Measurements from ENCODE around the gene FAU.
A peak's percentile ranks its signal among the peaks of the same experiment; 100 is the strongest.
"Not testable (repeated sequence)": the region's sequence is repeated elsewhere in the genome, so short reads cannot be mapped to it uniquely, and the experiment has no call there.

FAU gene

DNA sequence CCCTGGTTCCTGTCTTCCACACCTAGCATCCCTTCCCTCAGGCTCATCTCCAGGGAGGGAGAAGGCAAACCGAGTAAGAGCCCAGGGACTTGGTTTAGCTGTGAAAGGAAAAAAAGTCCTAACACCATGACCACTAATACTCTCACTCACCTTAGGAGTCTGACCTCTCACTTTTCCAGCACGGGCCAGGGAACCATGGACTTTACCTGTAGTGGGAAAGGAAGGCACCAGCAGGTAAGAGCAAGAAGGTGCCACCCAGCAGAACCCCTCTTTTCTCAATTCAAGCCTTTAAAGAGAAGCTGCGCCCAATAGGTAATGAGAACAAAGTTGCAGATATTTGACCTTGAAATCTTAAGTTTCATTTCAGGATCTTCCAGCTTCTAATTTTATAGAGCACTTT is 1.1 kb downstream of the FAU start:
- no peak for DNase-seq (ENCODE audit: low read depth in 2 of 2)

DNA sequence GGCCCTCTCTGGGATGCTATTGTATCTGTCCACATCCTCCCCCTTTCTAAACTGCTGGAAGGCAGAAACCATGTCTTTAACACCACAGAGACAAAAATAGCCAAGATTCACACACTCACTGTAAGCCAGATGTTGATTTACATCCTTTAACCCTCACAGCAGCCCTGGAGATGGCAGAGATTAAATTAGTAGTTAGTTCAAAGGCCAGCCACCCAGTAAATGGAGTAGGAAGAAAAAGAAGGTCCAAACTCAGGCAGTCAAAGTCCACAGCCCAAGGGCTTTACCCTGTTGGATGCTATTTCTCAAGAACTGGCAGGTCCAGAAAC is 2.3 kb downstream of the FAU start:
- DNase-seq (ENCODE audit: low read depth in 2 of 2) = no peak

DNA sequence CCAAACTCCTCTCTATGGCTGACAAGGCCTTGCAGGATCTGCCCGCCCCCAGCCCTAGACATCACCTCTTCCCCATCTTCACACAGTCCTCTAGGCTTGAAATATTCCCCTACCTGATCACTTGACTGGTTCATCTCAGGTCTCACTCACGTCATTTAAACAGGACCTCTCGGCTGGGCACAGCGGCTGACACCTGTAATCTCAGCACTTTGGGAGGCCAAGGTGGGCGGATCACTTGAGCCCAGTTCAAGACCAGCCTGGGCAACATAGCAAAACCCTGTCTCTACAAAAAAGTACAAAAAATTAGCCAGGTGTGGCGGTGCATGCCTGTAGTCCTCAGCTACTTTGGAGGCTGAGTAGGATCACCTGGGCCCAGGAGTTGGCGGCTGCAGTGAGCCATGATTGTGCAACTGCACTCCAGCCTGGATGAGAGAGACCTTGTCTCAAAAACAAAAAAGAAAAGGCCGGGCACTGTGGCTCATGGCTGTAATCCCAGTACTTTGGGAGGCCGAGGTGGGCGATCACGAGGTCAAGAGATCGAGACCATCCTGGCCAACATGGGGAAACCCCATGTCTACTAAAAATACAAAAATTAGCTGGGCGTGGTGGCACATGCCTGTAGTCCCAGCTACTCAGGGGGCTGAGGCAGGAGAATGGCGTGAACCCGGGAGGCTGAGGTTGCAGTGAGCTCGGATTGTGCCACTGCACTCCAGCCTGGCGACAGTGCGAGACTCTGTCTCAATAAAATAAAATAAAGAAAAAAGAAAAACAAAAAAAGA is 2.9 kb downstream of the FAU start:
- DNase-seq (ENCODE audit: low read depth in 2 of 2) = not testable (repeated sequence)

DNA sequence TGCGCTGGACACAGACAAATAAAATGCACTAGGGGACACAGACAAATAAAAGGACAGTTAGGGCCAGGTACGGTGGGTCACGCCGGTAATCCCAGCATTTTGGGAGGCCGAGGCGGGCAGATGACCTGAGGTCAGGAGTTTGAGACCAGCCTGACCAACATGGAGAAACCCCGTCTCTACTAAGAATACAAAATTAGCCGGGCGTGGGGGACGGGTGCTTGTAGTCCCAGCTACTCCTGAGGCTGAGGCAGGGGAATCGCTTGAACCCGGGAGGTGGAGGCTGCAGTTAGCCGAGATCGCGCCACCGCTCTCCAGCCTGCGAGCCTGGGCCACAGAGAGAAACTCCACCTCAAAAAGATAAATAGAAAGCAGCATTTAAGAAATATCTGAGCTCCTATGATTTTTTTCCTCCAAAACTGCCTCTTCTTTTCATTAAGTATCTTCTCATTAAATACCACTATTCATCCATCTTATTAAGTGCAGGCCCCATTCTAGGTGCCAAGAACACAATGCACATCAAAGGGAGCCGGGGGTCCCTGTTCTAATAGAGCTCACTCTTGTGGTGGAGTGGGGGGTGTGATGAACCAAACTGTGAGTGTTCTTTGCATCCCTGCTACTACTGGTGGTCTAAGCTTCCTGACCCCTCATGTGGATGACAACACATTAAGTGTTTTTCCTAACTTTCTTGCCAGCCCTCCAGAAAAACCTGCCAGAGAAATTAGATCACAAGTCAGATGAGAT is 3.7 kb downstream of the FAU start:
- no peak for DNase-seq (ENCODE audit: low read depth in 2 of 2)

DNA sequence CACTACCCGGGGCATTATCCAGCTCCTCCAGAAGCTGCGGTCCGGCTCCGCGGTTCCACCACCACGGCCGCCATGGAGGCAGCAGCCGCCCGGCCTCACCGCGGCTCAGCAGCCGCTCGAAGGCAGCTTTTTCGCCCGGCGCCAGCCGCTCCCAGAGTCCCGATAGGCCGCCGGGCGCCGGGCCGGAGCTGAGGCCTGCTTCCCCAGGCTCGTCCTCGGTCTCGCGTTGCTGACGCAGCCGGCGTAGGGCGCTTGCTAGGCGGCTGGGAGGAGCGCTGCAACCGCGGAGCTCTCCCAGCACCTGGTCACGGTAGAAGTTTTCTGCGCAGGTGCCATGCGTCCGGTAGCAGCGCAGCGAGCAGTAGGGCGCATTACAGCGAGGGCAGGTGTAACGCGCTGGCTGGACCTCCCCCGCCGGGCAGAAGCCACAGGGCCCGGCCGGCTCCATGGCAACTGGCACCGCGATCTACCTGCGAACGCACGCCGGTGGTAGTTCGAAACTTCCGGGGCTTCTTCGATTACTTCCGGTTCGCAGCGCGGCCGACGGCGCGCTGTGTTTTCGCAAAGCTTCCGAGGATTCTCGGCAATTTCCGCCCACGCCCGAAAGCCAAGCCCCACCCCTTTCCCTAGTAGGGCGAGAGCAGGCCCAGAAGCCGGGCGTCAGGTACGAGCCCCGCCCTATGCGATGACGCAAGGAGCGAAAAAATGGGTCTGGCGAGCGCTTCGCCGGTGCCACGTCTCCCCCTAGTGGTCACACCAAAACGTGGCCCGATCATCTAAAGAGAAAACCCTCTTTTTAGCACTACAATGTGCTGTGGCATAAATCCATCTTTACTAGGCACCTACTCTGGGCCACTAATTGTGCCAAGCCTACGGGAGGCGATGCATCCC is 4.5 kb downstream of the FAU start, which contains the start of gene ZNHIT2:
TSS of gene ZNHIT2 (minus strand) at position 496 of the 891 bp plus-strand sequence. CDS start at position 448, 48 bp downstream.
- peak; percentile 100 for DNase-seq (ENCODE audit: low read depth in 2 of 2)

DNA sequence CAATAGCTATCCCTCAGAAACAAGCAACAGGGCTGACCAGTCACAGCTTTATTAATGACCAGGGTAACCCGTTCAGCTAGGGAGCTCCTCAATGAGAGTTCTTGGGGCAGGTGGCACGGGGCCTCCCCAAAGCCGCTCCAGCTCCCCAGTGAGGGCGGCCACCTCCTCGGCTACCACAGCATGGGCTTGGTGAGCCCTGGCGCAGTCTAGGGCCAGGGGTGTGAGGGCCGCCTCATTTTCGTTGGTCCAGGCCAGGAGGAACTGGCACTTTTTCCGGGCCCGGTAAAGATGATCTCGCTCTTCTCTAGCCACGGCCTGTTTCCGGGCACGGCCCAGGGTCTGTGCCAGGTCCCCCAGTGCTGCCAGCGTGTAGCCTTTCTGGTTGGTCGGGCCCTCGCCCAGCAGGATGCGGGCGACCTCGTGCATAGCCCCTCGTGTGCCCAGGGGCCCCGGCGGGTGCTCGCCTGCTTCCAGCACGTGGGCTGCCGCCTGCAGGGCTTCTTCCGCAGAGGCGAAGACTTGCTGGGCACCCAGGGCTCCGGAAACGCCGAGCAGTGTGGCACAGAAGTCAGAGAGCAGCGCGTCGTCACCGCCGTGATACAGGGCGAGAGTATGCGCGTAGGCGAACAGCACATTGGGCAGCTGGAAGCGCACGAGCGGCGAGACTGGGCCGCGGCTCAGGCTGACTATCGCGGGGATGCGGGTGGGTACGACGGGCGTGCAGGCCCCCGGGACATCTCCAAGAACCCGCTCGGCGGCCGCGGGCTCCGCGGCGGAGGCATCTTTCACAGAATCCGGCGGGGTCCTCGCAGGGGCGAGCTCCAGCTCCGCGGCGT is 5.3 kb downstream of the FAU start:
- DNase-seq (ENCODE audit: low read depth in 2 of 2) = peak; percentile 53 to 64

DNA sequence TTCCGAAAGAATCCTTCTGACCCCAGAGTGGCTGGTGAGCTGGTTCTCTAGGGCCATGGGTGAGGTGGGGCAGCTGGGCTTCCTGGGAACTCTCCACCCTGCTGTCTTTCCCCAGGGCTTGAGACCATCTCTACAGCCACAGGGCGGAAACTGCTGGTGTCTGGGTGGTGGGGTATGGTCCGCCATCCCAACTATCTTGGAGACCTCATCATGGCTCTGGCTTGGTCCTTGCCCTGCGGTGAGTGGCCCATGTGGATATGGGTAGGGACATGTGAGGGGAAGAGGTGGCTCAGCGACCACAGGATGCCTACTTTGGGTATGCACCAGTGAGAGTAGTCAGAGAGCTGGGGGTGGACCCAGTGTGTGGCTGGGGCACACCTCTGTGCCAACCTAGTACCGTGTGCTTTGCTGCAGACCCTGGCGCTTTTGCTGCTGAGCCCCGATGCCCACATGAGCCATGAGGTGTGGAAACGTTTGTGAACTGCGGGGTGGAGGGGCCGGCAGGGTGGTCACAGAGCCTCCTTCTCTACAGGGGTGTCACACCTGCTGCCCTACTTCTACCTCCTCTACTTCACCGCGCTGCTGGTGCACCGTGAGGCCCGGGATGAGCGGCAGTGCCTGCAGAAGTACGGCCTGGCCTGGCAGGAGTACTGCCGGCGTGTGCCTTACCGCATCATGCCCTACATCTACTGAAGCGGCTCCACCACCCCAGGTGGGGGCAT is 6.4 kb downstream of the FAU start:
- DNase-seq (ENCODE audit: low read depth in 2 of 2) = no peak

DNA sequence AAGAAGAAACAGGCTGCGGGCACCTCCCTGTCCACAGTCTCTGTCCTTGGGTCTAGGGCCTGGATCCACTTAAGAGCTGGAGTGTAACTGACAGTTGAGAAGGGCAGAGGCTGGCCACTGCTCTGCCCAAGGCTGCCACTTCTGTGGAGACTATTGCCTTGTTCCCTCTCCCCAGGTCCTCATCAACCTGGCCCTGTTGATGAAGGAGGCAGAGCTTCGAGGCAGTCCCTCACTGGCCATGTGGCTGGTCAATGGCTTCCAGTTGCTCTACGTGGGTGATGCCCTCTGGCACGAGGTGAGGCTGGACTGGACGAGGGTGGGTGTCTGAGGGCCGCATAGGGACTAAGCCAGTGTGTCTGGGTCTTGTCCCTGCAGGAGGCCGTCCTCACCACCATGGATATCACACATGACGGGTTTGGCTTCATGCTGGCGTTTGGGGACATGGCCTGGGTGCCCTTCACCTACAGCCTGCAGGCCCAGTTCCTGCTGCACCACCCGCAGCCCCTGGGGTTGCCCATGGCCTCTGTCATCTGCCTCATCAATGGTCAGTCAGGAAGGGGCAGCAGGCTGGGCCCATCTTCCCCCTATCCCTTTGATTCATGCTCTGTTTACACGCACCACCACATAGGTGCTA is 7.3 kb downstream of the FAU start:
- no peak for DNase-seq (ENCODE audit: low read depth in 2 of 2)

DNA sequence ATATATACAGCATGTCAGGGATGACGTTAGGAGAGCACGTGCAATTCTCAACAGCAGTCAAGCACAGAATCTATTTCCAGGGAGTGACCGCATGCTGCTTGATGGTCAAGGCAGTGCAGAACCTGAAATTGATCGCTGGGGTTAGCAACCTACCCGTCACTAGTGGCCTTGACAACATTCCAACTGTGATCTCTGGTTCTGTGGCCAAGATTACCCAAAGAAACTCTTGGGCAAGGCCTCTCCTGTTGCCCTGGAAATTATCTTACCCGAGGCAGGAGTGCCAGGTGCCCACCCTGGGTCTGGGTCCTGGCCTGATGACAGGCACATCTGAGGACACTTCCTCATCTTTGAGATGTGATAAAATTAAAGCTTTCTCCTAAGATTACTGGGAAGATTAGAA is 8.1 kb downstream of the FAU start:
- DNase-seq (ENCODE audit: low read depth in 2 of 2) = no peak

DNA sequence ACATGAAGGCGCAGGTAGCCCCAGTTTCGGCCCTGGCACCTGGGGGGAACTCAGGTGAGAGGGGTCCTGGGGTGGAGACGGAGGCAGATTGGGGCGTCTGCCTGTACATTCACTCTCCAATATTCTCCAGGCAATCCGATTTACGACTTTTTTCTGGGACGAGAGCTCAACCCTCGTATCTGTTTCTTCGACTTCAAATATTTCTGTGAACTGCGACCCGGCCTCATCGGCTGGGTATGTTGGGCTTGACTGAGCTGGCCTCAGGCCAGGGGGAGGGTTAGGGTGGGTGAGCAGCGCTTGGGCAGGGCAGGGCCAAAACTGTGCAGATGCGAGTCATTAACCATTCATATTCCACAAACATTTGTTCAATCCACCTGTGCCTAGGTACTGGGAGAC is 8.6 kb downstream of the FAU start:
- DNase-seq (ENCODE audit: low read depth in 2 of 2) = no peak

DNA sequence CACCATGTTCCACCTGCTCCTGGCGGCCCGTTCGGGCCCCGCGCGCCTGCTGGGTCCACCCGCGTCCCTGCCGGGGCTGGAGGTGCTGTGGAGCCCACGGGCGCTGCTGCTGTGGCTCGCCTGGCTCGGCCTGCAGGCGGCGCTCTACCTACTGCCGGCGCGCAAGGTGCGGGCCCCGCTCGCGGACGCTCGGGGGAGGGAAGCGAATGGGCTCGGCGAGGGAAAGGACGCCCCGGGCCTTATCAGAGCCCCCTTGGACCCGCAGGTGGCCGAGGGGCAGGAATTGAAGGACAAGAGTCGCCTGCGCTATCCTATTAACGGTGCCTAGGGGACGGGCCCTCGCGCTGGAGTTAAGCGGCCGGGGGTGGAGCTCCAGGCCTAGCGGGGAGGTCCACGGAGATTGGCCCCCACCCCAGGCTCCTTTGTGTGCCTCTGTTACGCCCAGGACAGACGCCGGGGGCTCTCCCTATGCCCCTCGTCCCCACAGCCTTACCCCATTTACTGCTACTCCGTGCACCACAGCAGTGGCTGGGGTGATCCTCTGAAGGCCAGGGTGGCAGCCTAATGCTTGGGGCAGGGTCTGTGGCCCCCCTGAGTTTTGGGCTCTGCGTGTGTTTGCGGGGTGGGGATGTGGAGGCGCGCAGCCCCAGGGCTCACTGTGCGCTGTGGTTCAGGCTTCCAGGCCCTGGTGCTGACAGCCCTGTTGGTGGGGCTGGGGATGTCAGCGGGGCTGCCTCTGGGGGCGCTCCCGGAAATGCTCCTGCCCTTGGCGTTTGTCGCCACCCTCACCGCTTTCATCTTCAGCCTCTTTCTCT is 9.2 kb downstream of the FAU start:
- peak; percentile 27 to 60 for DNase-seq (ENCODE audit: low read depth in 2 of 2)

DNA sequence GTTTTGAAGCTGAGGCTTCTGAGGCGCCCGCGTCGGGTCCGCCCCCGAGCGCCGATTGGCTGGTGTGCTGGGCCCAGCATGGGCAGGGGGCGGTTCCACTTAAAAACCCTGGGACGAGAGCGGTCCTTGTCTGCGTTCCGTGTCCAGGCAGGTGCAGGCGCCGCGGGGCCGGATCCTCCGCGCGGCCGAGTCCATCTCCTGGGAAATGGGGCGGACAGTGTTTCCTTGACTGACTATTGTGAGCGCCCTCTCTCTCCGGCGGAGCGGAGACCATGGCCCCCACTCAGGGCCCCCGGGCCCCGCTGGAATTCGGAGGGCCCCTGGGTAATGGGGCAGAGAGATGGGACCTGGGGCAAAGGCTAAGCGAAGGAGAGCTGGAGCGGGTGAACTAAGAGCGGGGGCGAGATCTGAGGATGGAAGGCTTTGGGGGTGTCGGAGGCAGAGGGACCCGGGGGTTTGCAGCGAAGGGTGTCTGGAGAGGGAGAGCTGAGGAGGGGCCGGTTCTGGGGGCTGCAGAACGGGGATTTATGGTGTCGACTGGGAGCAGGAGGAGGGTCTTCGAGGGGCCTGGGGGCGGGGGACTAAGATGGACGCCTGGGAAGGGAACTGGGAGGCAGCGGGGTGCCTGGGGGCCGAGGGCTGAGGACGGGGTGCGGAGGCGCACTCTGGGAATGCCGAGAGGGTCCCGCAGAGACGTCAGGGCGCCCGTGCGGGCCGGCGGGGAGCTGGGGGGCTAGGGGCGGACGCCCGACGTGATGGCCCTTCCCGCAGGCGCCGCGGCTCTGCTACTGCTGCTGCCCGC is 10.0 kb downstream of the FAU start, which contains the start of gene TM7SF2:
TSS of gene TM7SF2 (plus strand) at position 129 of the 802 bp plus-strand sequence. CDS start at position 273, 144 bp downstream.
- DNase-seq (ENCODE audit: low read depth in 2 of 2) = peak; percentile 86 to 92

DNA sequence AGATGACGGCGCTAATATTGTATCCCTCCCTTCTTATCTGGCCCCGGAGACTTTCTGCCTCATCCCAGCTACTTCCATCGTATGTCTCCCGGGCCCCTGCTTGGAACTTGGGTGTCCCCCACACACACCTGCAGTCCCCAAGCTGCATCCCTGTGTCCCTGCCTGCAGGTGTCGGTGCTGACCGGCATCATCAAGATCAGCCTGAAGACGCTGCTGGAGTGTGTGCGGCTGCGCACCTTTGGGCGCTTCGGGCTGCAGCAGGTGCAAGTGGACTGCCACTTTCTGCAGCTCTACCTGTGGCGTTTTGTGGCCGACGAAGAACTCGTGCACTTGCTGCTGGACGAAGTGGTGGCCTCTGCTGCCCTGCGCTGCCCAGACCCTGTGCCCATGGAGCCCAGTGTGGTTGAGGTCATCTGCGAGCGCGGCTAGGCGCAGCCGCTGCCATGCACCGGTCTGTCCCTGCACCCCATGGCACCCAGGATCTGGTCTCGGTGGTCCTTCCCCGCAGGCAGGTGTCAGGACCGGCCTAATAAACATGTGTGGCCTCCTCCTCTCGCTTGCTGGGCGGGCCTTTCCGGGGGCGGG is 10.7 kb downstream of the FAU start:
- DNase-seq (ENCODE audit: low read depth in 2 of 2) = no peak

DNA sequence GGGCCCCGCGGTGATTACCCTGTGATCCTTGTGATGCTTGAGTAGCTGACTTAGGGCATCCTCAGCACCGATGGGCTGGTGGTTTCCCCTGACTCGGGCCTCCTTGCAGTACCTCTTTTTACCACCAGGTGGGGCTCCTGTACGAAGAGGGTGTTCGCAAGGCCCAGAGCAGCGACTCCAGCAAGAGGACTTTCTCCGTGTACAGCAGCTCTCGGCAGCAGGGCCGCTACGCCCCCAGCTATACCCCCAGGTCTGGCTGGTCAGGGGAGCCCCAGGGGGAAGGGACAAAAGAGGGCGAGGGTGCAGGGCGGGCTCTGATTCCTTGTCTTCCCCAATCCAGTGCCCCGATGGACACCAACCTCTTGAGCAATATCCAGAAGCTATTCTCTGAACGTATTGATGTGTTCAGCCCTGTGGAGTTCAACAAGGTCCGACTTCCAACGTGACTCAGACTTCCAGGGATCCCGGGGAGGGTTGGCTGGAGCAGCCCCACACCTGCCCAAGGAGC is 11.5 kb downstream of the FAU start:
- peak; percentile 80 to 91 for DNase-seq (ENCODE audit: low read depth in 2 of 2)

DNA sequence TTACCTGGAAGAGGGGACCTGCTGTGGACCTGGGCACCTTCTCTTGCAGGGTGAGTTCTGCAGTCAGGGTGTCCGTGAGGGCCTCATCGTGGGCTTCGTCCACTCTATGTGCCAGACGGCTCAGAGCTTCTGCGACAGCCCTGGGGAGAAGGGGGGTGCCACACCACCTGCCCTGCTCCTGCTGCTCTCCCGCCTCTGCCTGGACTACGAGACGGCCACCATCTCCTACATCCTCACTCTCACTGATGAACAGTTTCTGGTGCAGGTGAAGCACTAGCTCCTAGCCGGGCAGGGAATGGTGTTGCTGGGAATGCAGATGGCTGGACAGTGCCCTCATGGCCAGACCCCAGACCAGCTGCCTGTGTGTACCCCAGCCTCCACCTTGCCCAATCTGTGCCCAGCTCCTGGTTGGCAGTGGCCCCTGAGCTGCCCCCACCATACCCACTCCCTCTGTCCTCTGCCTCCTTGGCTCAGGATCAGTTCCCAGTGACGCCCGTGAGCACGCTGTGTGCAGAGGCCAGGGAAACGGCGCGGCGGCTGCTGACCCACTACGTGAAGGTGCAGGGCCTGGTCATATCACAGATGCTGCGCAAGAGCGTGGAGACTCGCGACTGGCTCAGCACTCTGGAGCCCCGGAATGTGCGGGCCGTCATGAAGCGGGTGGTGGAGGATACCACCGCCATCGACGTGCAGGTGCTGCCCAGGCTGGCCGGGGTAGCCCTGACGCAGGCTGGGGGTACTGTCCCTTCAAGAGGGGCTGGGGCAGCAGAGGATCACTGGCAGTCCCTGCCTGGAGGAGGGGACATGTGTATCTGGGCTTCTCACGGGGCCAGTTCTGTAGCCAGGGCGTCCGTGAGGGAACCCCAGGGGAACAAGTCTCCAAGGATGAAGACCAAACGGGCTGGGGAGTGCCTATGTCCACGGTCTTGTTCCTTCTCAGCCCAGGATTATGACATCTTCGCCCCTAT is 12.4 kb downstream of the FAU start:
- no peak for DNase-seq (ENCODE audit: low read depth in 2 of 2)

DNA sequence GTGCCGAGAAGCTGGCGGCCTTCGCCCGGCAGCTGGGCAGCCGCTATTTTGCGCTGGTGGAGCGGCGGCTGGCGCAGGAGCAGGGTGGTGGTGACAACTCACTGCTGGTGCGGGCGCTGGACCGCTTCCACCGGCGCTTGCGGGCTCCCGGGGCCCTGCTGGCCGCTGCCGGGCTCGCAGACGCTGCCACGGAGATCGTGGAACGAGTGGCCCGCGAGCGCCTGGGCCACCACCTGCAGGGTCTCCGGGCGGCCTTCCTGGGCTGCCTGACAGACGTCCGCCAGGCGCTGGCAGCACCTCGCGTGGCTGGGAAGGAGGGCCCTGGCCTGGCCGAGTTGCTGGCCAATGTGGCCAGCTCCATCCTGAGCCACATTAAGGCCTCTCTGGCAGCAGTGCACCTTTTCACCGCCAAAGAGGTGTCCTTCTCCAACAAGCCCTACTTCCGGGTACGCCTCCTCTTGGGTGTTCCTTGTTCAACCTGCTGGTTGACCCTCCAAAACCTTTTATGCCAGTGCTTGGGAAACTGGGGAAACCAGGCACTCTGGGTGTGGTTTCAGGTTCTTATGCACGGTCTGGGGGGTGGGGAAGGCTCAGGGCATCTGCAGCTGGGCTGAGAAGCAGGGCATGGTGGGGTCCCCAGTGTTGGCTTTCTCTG is 13.3 kb downstream of the FAU start:
- DNase-seq (ENCODE audit: low read depth in 2 of 2) = no peak

All from stimulated activated CD8-positive, alpha-beta memory T cell treated with anti-CD3 and anti-CD28 coated beads, Interleukin-7, amount 100 ng/mL, for 4 hours (primary cell).